GM23248 (cell line): ENCODE data around the gene ANXA3. TPM values are rescaled to one million over a fixed set of nuclear protein-coding genes. Genes with fewer than 3 reads are reported as not detected.
"Not testable (repeated sequence)": the region's sequence is repeated elsewhere in the genome, so short reads cannot be mapped to it uniquely, and the experiment has no call there.

Experiments used
- DNase-seq: peaks from one replicate; pipeline ENCODE4 v3.0.0-alpha.2; 2015
- H2AFZ ChIP-seq: fragments of 200-600 bp; sonication (generic); 2 replicates; pipeline ENCODE4 v1.6.1; 2016; ENCODE audit warnings: antibody characterized with exemption
- H3F3A ChIP-seq: fragments of 200-600 bp; sonication (generic); 2 replicates; pipeline ENCODE4 v1.6.1; 2016; ENCODE audit warnings: mild to moderate bottlenecking, antibody characterized with exemption, mixed run types; ENCODE audit not compliant: insufficient read depth
- H3K27ac ChIP-seq: fragments of 200-600 bp; sonication (generic); 2 replicates; pipeline ENCODE4 v1.5.1; 2016; ENCODE audit warnings: mild to moderate bottlenecking
- H3K27me3 ChIP-seq: fragments of 200-600 bp; sonication (generic); replicated peaks from 2 replicates; pipeline ENCODE4 v1.6.1; 2016; ENCODE audit warnings: mild to moderate bottlenecking; ENCODE audit not compliant: insufficient read depth
- H3K36me3 ChIP-seq: fragments of 200-600 bp; sonication (generic); 2 replicates; pipeline ENCODE4 v1.6.1; 2016; ENCODE audit warnings: low read depth, mild to moderate bottlenecking
- H3K4me1 ChIP-seq: fragments of 200-600 bp; sonication (generic); 2 replicates; pipeline ENCODE4 v1.6.1; 2016; ENCODE audit warnings: mild to moderate bottlenecking; ENCODE audit not compliant: insufficient read depth
- H3K4me2 ChIP-seq: fragments of 200-600 bp; sonication (generic); one replicate; pipeline ENCODE4 v1.6.1; 2016; ENCODE audit warnings: mild to moderate bottlenecking; ENCODE audit not compliant: unreplicated experiment
- H3K4me3 ChIP-seq: fragments of 200-600 bp; sonication (generic); 2 replicates; pipeline ENCODE4 v1.5.1; 2016; ENCODE audit warnings: mild to moderate bottlenecking
- H3K79me2 ChIP-seq: fragments of 200-600 bp; sonication (generic); 2 replicates; pipeline ENCODE4 v1.6.1; 2016; ENCODE audit warnings: mild to moderate bottlenecking; ENCODE audit not compliant: insufficient read depth
- H3K9ac ChIP-seq: fragments of 200-600 bp; sonication (generic); 2 replicates; pipeline ENCODE4 v1.6.1; 2016; ENCODE audit warnings: mild to moderate bottlenecking
- H3K9me2 ChIP-seq: fragments of 200-600 bp; sonication (generic); 2 replicates; pipeline ENCODE4 v1.6.1; 2016; ENCODE audit warnings: mixed run types, mild to moderate bottlenecking, moderate library complexity; ENCODE audit not compliant: insufficient read depth
- H3K9me3 ChIP-seq: fragments of 200-600 bp; sonication (generic); one replicate; pipeline ENCODE4 v1.6.1; 2017; ENCODE audit warnings: low read depth
- H4K20me1 ChIP-seq: fragments of 200-600 bp; sonication (generic); 2 replicates; pipeline ENCODE4 v1.6.0; 2016; ENCODE audit not compliant: insufficient read depth
- EZH2 ChIP-seq: fragments of 200-600 bp; sonication (generic); IDR thresholded peaks from 2 replicates; pipeline ENCODE4 v1.6.1; 2018; ENCODE audit warnings: antibody characterized with exemption, mild to moderate bottlenecking; ENCODE audit not compliant: insufficient read depth, poor library complexity, severe bottlenecking
- EZH2phosphoT487 ChIP-seq: fragments of 200-600 bp; sonication (generic); IDR thresholded peaks from 2 replicates; pipeline ENCODE4 v1.6.1; 2018; ENCODE audit warnings: antibody characterized with exemption, moderate library complexity, mild to moderate bottlenecking, low read depth; ENCODE audit not compliant: insufficient read depth
- WGBS, 2 experiments: methylation state at CpG; one replicate each; pipeline ENCODE4 v1.1.6; 2015 to 2017; ENCODE audit warnings: low lambda C conversion rate in 2 of 2, low coverage in 1 of 2; ENCODE audit errors: missing lambda C conversion rate in 2 of 2; 5-methylcytosine and 5-hydroxymethylcytosine counted together
- in situ Hi-C: fragments of 300-500 bp; cut with MboI; formaldehyde crosslinking; loops from 2 replicates; pipeline ENCODE4 v1.15.0; 2020
- polyA plus RNA-seq: library from polyadenylated mRNA; unstranded; fragments of >200 nt; fragmentation: Nextera tagmentation; extraction: Ambion mirVana; gene quantifications from 2 replicates; pipeline ENCODE4 v1.2.1, GENCODE V29; 2016
- total RNA-seq: library from RNA; depleted of rRNA; stranded (reverse); fragments of >200 nt; shearing (Covaris generic); gene quantifications from 2 replicates; pipeline ENCODE4 v1.2.3, GENCODE V29; 2014

ANXA3 gene
- total and polyA plus RNA-seq, 2 experiments from 2014 or later: 2.8 to 3.6 TPM

DNA sequence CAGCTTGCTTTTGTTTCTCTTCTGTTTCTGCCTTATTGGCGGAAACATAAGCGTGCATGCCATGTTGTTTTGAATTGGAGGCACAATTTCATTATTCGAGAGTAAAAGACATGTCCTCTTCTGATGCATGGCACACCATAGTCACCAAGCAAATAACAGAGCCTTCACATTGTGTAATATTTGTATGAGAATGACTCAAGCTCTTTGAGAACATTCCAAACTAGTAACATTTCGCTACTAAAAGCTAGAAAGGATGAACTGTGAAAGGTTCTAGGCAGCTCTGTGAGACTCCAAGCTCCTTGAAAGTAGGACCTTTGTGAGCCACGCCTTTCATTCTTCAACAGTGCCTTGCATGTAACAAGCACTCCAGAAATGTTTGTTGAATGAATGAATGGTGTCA lies 9.2 kb upstream of the ANXA3 start:
- H3K27ac ChIP-seq: peak overlapping the region; percentile 42
- H3K36me3 ChIP-seq: no peaks in the 10 kb centered on the region
- H3K4me1 ChIP-seq: peaks cover 27% of the 10 kb centered on the region
- TF ChIP-seq EZH2: no peak
- H3K4me2 ChIP-seq: no peak overlapping the region
- 50 to 55% methylated on average over 5 of the region's 5 CpGs for WGBS, 2 experiments
- H3K79me2 ChIP-seq: no peaks in the 10 kb centered on the region
- no peaks in the 10 kb centered on the region for H3K27me3 ChIP-seq
- no peak overlapping the region for H3K9ac ChIP-seq
- H4K20me1 ChIP-seq: no peaks in the 10 kb centered on the region
- DNase-seq: peak; percentile 85
- H3K9me2 ChIP-seq: no peaks in the 10 kb centered on the region
- in situ Hi-C loops: no loop called here
- H3F3A ChIP-seq: peaks cover 25% of the 10 kb centered on the region
- H3K9me3 ChIP-seq: no peaks in the 10 kb centered on the region
- H3K4me3 ChIP-seq: no peak overlapping the region
- H2AFZ ChIP-seq: no peak overlapping the region

DNA sequence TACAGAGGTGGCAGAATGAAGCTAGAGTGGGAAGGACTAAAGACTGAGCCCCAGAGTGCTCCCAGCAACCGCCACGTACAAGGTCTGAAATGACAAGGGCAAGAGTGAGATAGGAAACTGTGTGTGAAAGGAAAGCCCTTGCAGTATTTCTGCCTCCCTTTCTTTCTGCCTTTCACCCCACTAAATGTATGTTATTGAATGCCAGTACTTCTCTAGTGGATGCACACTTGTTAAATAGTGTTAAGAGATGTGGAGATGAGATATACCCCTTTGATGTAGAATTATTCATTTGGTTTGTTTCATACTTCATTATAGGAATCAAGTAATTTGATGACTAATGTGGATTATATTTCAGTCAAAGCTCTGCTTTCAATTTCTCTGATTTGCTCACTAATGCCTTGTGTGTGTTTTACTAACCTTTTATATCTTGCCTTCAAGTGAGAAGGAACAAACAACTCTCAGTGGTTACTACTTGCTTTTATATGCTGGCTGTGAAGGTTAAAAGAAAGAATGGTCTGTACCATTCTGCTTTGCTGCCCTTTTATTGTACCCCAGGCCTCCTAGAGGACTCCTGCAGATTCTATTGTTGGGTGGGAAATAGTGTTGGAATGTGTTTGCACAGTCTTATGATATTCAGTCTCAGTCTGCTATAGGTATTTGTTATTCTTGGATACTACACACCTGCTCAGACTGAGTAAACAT lies 8.0 kb upstream of the ANXA3 start:
- in situ Hi-C loops: no loop called here
- Histone ChIP-seq H3K79me2 (no peaks in the 10 kb centered on the region), H3K27me3 (no peaks in the 10 kb centered on the region), H4K20me1 (no peaks in the 10 kb centered on the region), H3K4me3 (no peak overlapping the region), H3K4me1 (peaks cover 27% of the 10 kb centered on the region), H3K4me2 (no peak overlapping the region), H3K9me3 (no peaks in the 10 kb centered on the region), H3K36me3 (no peaks in the 10 kb centered on the region), H2AFZ (no peak overlapping the region), H3K9me2 (no peaks in the 10 kb centered on the region), H3F3A (peaks cover 25% of the 10 kb centered on the region), H3K9ac (no peak overlapping the region), H3K27ac (no peak overlapping the region)
- WGBS, 2 experiments: 84 to 91% methylated on average over 2 of the region's 2 CpGs
- TF ChIP-seq EZH2phosphoT487: no peak
- no peak for TF ChIP-seq EZH2
- DNase-seq: peak; percentile 31

DNA sequence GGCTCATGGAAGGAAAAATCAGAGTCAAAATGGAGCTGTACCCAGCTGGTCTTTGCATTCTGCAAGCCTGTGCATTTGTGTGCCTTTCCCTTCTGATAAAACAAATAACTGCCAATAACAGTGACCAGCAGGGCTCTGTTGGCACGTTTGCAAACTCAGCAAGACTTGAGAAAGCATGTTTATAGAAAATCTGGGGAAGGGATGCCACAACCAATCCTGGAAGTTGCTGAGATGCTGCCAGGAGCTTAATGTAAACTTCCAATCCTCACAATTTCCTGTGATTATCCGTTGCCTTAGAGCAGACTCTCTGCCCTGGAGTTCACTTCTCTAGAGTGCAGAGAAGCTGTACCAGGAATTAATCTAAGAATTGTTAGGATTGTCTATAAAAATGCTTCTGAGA lies 6.9 kb upstream of the ANXA3 start:
- Histone ChIP-seq H3K4me1 (peaks cover 27% of the 10 kb centered on the region), H3K9ac (no peak overlapping the region), H2AFZ (no peak overlapping the region), H3K9me3 (no peaks in the 10 kb centered on the region), H3K79me2 (no peaks in the 10 kb centered on the region), H3F3A (peaks cover 25% of the 10 kb centered on the region), H3K4me2 (no peak overlapping the region), H3K9me2 (no peaks in the 10 kb centered on the region), H3K4me3 (no peak overlapping the region), H4K20me1 (no peaks in the 10 kb centered on the region), H3K27ac (no peak overlapping the region), H3K27me3 (no peaks in the 10 kb centered on the region), H3K36me3 (no peaks in the 10 kb centered on the region)
- 56 to 60% methylated on average over 2 of the region's 2 CpGs for WGBS, 2 experiments
- TF ChIP-seq EZH2: no peak
- DNase-seq: no peak
- in situ Hi-C loops: no loop called here

DNA sequence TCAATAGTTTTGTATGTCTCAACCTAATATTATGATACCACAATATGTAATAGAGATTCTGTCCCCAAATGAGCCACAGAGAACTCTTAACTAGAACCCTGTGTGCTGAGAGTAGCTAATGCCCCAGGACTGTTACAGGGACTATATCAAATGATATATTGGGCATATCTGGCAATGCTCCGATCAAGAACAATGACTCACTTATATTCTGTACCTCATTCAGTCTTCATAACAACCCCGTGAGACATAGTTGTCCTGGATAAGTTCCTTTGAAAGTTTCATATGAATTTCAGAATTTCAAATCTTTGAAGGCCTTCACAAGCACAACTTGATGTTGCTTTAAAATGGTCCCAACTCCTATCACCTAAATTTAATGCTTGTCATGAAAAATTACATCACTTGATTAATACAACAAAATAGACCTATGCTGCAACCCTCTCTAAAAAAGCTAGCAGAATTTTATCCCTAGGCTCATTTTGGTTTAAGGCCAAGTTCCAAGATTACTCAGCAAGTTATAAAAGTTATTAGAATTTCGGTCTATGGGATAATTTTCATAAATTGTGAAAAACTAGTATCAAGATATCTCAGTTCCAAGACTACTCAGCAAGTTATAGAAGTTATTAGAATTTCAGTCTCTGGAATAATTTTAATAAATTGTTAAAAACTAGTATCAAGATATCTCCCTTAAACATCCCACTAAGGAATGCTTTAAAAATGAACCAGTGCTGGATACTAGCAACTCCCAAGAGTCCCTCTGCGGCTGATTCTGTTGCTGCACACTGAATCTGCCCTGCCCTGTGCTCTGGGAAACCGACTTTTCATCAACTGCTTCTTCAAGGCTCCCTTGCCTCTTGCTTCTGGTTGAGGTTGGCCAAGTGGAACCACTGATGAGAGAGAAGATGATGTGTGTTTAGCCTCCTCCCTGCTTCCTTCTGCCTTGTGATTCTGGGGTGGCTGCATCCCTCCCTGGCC lies 6.0 kb upstream of the ANXA3 start:
- H3K27ac ChIP-seq: peak overlapping the region; percentile 3; the same call in 1 of the 2 replicates
- TF ChIP-seq EZH2phosphoT487 (no peak), EZH2 (no peak)
- in situ Hi-C loops: no loop called here
- WGBS, 2 experiments: 36 to 46% methylated on average over 5 of the region's 5 CpGs
- no peaks in the 10 kb centered on the region for H3K9me3 ChIP-seq
- H3F3A ChIP-seq: peaks cover 25% of the 10 kb centered on the region
- no peak overlapping the region for H3K9ac ChIP-seq
- H3K36me3 ChIP-seq: no peaks in the 10 kb centered on the region
- DNase-seq: peak; percentile 53
- H2AFZ ChIP-seq: no peak overlapping the region
- no peaks in the 10 kb centered on the region for H3K79me2 ChIP-seq
- no peaks in the 10 kb centered on the region for H4K20me1 ChIP-seq
- no peaks in the 10 kb centered on the region for H3K27me3 ChIP-seq
- H3K9me2 ChIP-seq: no peaks in the 10 kb centered on the region
- H3K4me3 ChIP-seq: no peak overlapping the region
- H3K4me2 ChIP-seq: peak overlapping the region; percentile 2
- H3K4me1 ChIP-seq: peaks cover 27% of the 10 kb centered on the region

DNA sequence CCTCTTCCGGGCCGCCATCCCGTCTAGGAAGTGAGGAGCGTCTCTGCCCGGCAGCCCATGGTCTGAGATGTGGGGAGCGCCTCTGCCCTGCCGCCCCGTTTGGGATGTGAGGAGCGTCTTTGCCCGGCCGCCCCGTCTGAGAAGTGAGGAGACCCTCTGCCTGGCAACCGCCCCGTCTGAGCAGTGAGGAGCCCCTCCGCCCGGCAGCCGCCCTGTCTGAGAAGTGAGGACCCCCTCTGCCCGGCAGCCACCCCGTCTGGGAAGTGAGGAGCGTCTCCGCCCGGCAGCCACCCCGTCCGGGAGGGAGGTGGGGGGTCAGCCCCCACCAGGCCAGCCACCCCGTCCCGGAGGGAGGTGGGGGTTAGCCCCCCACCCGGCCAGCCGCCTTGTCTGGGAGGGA lies 3.7 kb upstream of the ANXA3 start:
- H3K4me1 ChIP-seq: peaks cover 31% of the 10 kb centered on the region
- WGBS, 2 experiments: 86 to 88% methylated on average over 6 to 24 of the region's 28 CpGs
- H3K9me3 ChIP-seq, DNase-seq, H3K36me3 ChIP-seq, H4K20me1 ChIP-seq, H3K9me2 ChIP-seq, H3K9ac ChIP-seq, H3K27me3 ChIP-seq, H3K79me2 ChIP-seq, in situ Hi-C loops, H3K4me2 ChIP-seq, H3K4me3 ChIP-seq, H3K27ac ChIP-seq, H2AFZ ChIP-seq: not testable (repeated sequence)
- H3F3A ChIP-seq: peaks cover 12% of the 10 kb centered on the region

DNA sequence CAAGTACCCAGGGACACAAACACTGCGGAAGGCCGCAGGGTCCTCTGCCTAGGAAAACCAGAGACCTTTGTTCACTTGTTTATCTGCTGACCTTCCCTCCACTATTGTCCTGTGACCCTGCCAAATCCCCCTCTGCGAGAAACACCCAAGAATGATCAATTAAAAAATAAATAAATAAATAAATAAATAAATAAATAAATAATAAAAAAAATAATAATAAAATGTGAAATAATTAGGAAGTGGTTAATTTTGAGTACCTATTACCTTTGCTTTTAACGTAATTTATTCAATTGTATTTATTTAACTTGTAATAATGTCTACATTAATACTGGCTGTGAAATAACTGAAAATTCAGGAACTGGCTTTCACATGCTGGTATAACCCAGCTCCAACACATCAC lies 2.7 kb upstream of the ANXA3 start:
- peaks cover 33% of the 10 kb centered on the region for H3K4me1 ChIP-seq
- H3K9ac ChIP-seq, in situ Hi-C loops: not testable (repeated sequence)

More for the DNA sequence above, 2.7 kb upstream of the ANXA3 start:
- H3K36me3 ChIP-seq, H3K27me3 ChIP-seq, H2AFZ ChIP-seq, H3K4me3 ChIP-seq, H3K4me2 ChIP-seq, H3K9me3 ChIP-seq, H3K79me2 ChIP-seq, H4K20me1 ChIP-seq, H3K9me2 ChIP-seq, DNase-seq, H3K27ac ChIP-seq, H3F3A ChIP-seq: not testable (repeated sequence)
- 92 to 98% methylated on average over 2 of the region's 4 CpGs for WGBS, 2 experiments
